ENCODE data around the gene EDEM3.
"Not testable (repeated sequence)": the region's sequence is repeated elsewhere in the genome, so short reads cannot be mapped to it uniquely, and the experiment has no call there.

EDEM3 gene

GRCh38 chr1:184768467-184768866 lies 13.8 kb upstream of the EDEM3 start:
- Histone ChIP-seq H4K8ac (ENCODE audit: low read depth, low read length) (no peak overlapping the region), H3K23ac (ENCODE audit: low read length) (no peak overlapping the region), H3K27me3 (ENCODE audit: insufficient read depth, low read length) (no peaks in the 10 kb centered on the region), H2AFZ (ENCODE audit: insufficient read depth, low read length, poor library complexity) (no peak overlapping the region), H4K12ac (ENCODE audit: low read depth, low read length) (no peak overlapping the region), H2BK120ac (ENCODE audit: insufficient read depth, low read length, poor library complexity) (no peak overlapping the region), H3K4ac (ENCODE audit: low read depth, low read length) (no peak overlapping the region), H4K91ac (ENCODE audit: low read depth, low read length) (no peak overlapping the region), H3K79me2 (ENCODE audit: control insufficient read depth, insufficient read depth, low read length, poor library complexity) (no peaks in the 10 kb centered on the region), H3K9ac (ENCODE audit: low read length) (no peak overlapping the region), H3K14ac (ENCODE audit: low read length) (no peak overlapping the region), H3K4me3 (ENCODE audit: low read depth, low read length) (no peak overlapping the region), H2BK5ac (ENCODE audit: low read depth, low read length, poor library complexity) (no peak overlapping the region), H2BK12ac (ENCODE audit: low read length) (no peak overlapping the region), H3K18ac (ENCODE audit: low read length) (no peak overlapping the region), H3K79me1 (ENCODE audit: low read length) (no peaks in the 10 kb centered on the region), H3K4me1 (ENCODE audit: control insufficient read depth in 1 of 2, insufficient read depth in 2 of 2, low read length in 2 of 2) (no peaks in the 10 kb centered on the region), H3K27ac (ENCODE audit: low read depth, low read length) (no peak overlapping the region), H3K9me3 (ENCODE audit: insufficient read depth, low read depth, low read length) (no peaks in the 10 kb centered on the region), H3K4me2 (ENCODE audit: low read length) (no peak overlapping the region), H2AK5ac (ENCODE audit: low read length) (no peak overlapping the region), H3K36me3 (ENCODE audit: control insufficient read depth in 1 of 2, insufficient read depth in 2 of 2, low read length in 2 of 2) (no peaks in the 10 kb centered on the region)
- no peak for DNase-seq
- WGBS (ENCODE audit: extremely low coverage, insufficient coverage, insufficient read length) = no CpG with 5 or more reads among the region's 2 CpGs

- no peak overlapping the region for H3K9ac ChIP-seq (ENCODE audit: low read length)
- H3K4ac ChIP-seq (ENCODE audit: low read depth, low read length) = no peak overlapping the region
- no peak overlapping the region for H3K4me3 ChIP-seq (ENCODE audit: low read depth, low read length)
- no peak overlapping the region for H2AFZ ChIP-seq (ENCODE audit: insufficient read depth, low read length, poor library complexity)
- H2BK12ac ChIP-seq (ENCODE audit: low read length) = no peak overlapping the region
- no peak overlapping the region for H3K4me2 ChIP-seq (ENCODE audit: low read length)
- no peak overlapping the region for H3K23ac ChIP-seq (ENCODE audit: low read length)
- DNase-seq = no peak
- H3K4me1 ChIP-seq (ENCODE audit: control insufficient read depth in 1 of 2, insufficient read depth in 2 of 2, low read length in 2 of 2) = no peaks in the 10 kb centered on the region
- H3K27me3 ChIP-seq (ENCODE audit: insufficient read depth, low read length) = no peaks in the 10 kb centered on the region
- no peak overlapping the region for H3K14ac ChIP-seq (ENCODE audit: low read length)
- H3K36me3 ChIP-seq (ENCODE audit: control insufficient read depth in 1 of 2, insufficient read depth in 2 of 2, low read length in 2 of 2) = no peaks in the 10 kb centered on the region
- no peak overlapping the region for H4K8ac ChIP-seq (ENCODE audit: low read depth, low read length)
- no peak overlapping the region for H4K12ac ChIP-seq (ENCODE audit: low read depth, low read length)
- no peak overlapping the region for H4K91ac ChIP-seq (ENCODE audit: low read depth, low read length)
- no peaks in the 10 kb centered on the region for H3K79me1 ChIP-seq (ENCODE audit: low read length)
- no peak overlapping the region for H3K18ac ChIP-seq (ENCODE audit: low read length)
- no peak overlapping the region for H2AK5ac ChIP-seq (ENCODE audit: low read length)
- WGBS (ENCODE audit: extremely low coverage, insufficient coverage, insufficient read length) = no CpG with 5 or more reads among the region's 5 CpGs
- H2BK5ac ChIP-seq (ENCODE audit: low read depth, low read length, poor library complexity) = no peak overlapping the region
- no peak overlapping the region for H3K27ac ChIP-seq (ENCODE audit: low read depth, low read length)
- no peaks in the 10 kb centered on the region for H3K79me2 ChIP-seq (ENCODE audit: control insufficient read depth, insufficient read depth, low read length, poor library complexity)
- H3K9me3 ChIP-seq (ENCODE audit: insufficient read depth, low read depth, low read length) = no peaks in the 10 kb centered on the region
- no peak overlapping the region for H2BK120ac ChIP-seq (ENCODE audit: insufficient read depth, low read length, poor library complexity)
Observed at GRCh38 chr1:184767591-184767990, 12.9 kb upstream of the EDEM3 start.

- H3K9me3 ChIP-seq (ENCODE audit: insufficient read depth, low read depth, low read length) = no peaks in the 10 kb centered on the region
- no peak overlapping the region for H2BK120ac ChIP-seq (ENCODE audit: insufficient read depth, low read length, poor library complexity)
- H3K4me2 ChIP-seq (ENCODE audit: low read length) = no peak overlapping the region
- no peak overlapping the region for H4K8ac ChIP-seq (ENCODE audit: low read depth, low read length)
- no peak overlapping the region for H2AK5ac ChIP-seq (ENCODE audit: low read length)
- no peak overlapping the region for H4K91ac ChIP-seq (ENCODE audit: low read depth, low read length)
- H3K4me1 ChIP-seq (ENCODE audit: control insufficient read depth in 1 of 2, insufficient read depth in 2 of 2, low read length in 2 of 2) = no peaks in the 10 kb centered on the region
- no peak overlapping the region for H2AFZ ChIP-seq (ENCODE audit: insufficient read depth, low read length, poor library complexity)
- no peak overlapping the region for H2BK5ac ChIP-seq (ENCODE audit: low read depth, low read length, poor library complexity)
- no peak overlapping the region for H3K18ac ChIP-seq (ENCODE audit: low read length)
- no peak overlapping the region for H3K27ac ChIP-seq (ENCODE audit: low read depth, low read length)
- no peaks in the 10 kb centered on the region for H3K36me3 ChIP-seq (ENCODE audit: control insufficient read depth in 1 of 2, insufficient read depth in 2 of 2, low read length in 2 of 2)
- no peaks in the 10 kb centered on the region for H3K79me1 ChIP-seq (ENCODE audit: low read length)
- DNase-seq = no peak
- H3K9ac ChIP-seq (ENCODE audit: low read length) = no peak overlapping the region
- H3K23ac ChIP-seq (ENCODE audit: low read length) = no peak overlapping the region
- no CpG with 5 or more reads among the region's 1 CpG for WGBS (ENCODE audit: extremely low coverage, insufficient coverage, insufficient read length)
- H3K79me2 ChIP-seq (ENCODE audit: control insufficient read depth, insufficient read depth, low read length, poor library complexity) = no peaks in the 10 kb centered on the region
- no peaks in the 10 kb centered on the region for H3K27me3 ChIP-seq (ENCODE audit: insufficient read depth, low read length)
- H4K12ac ChIP-seq (ENCODE audit: low read depth, low read length) = no peak overlapping the region
- no peak overlapping the region for H2BK12ac ChIP-seq (ENCODE audit: low read length)
- H3K14ac ChIP-seq (ENCODE audit: low read length) = no peak overlapping the region
- no peak overlapping the region for H3K4me3 ChIP-seq (ENCODE audit: low read depth, low read length)
- no peak overlapping the region for H3K4ac ChIP-seq (ENCODE audit: low read depth, low read length)
Observed at GRCh38 chr1:184764483-184764882, 9.8 kb upstream of the EDEM3 start.

GRCh38 chr1:184763520-184763919 lies 8.9 kb upstream of the EDEM3 start:
- not testable (repeated sequence) for H3K27ac ChIP-seq (ENCODE audit: low read depth, low read length); H4K8ac ChIP-seq (ENCODE audit: low read depth, low read length); H3K4me1 ChIP-seq (ENCODE audit: control insufficient read depth in 1 of 2, insufficient read depth in 2 of 2, low read length in 2 of 2); H2BK120ac ChIP-seq (ENCODE audit: insufficient read depth, low read length, poor library complexity); H2BK12ac ChIP-seq (ENCODE audit: low read length); DNase-seq; H2AFZ ChIP-seq (ENCODE audit: insufficient read depth, low read length, poor library complexity); H3K4me2 ChIP-seq (ENCODE audit: low read length); H3K9ac ChIP-seq (ENCODE audit: low read length); H3K36me3 ChIP-seq (ENCODE audit: control insufficient read depth in 1 of 2, insufficient read depth in 2 of 2, low read length in 2 of 2); H3K23ac ChIP-seq (ENCODE audit: low read length); H2AK5ac ChIP-seq (ENCODE audit: low read length); H3K18ac ChIP-seq (ENCODE audit: low read length); H3K9me3 ChIP-seq (ENCODE audit: insufficient read depth, low read depth, low read length); H3K4ac ChIP-seq (ENCODE audit: low read depth, low read length); H3K4me3 ChIP-seq (ENCODE audit: low read depth, low read length); H3K27me3 ChIP-seq (ENCODE audit: insufficient read depth, low read length); H2BK5ac ChIP-seq (ENCODE audit: low read depth, low read length, poor library complexity); H3K79me2 ChIP-seq (ENCODE audit: control insufficient read depth, insufficient read depth, low read length, poor library complexity); H3K14ac ChIP-seq (ENCODE audit: low read length); H4K12ac ChIP-seq (ENCODE audit: low read depth, low read length); H3K79me1 ChIP-seq (ENCODE audit: low read length); H4K91ac ChIP-seq (ENCODE audit: low read depth, low read length)
- no CpG with 5 or more reads among the region's 3 CpGs for WGBS (ENCODE audit: extremely low coverage, insufficient coverage, insufficient read length)
